Caco-2 (cell line): ENCODE data around the gene ZMYM4. TPM values are rescaled to one million over a fixed set of nuclear protein-coding genes. Genes with fewer than 3 reads are reported as not detected.
A peak's percentile ranks its signal among the peaks of the same experiment; 100 is the strongest.
"Not testable (repeated sequence)": the region's sequence is repeated elsewhere in the genome, so short reads cannot be mapped to it uniquely, and the experiment has no call there.

Experiments used
- BruUV-seq: library from RNA; stranded (reverse); fragments of 400-500 nt; replicated peaks from 2 replicates; lab custom pipeline; 2021; lab: Mats Ljungman, UMichigan
- CTCF ChIA-PET: fragments of 300-600 bp; sonication (Branson Sonifier 250); formaldehyde crosslinking; loops from one replicate; lab custom pipeline; 2022; ENCODE audit warnings: antibody characterized with exemption; lab: Charles Lee
- POLR2A ChIA-PET: fragments of 300-600 bp; sonication (Branson Sonifier 250); formaldehyde crosslinking; loops from one replicate; lab custom pipeline; 2022; ENCODE audit warnings: antibody characterized with exemption; lab: Charles Lee
- DNase-seq, 2 experiments: peaks; one replicate each; pipeline versions ENCODE4 v3.0.0 to v3.0.0-alpha.2; 2020 to 2022
- H3K27me3 ChIP-seq: replicated peaks from 2 replicates; pipeline ENCODE4 v1.6.0; 2011; ENCODE audit warnings: low read length; ENCODE audit not compliant: control insufficient read depth, insufficient read depth
- H3K36me3 ChIP-seq: 2 replicates; pipeline ENCODE4 v1.5.1; 2011; ENCODE audit warnings: low read length; ENCODE audit not compliant: control insufficient read depth, insufficient read depth
- H3K4me1 ChIP-seq: fragments of 250-450 bp; sonication (Bioruptor Pico); 2 replicates; pipeline ENCODE4 v1.5.1; 2020; ENCODE audit warnings: mild to moderate bottlenecking
- H3K4me3 ChIP-seq: 2 replicates; pipeline ENCODE4 v1.5.1; 2011; ENCODE audit warnings: low read depth, mild to moderate bottlenecking, control low read depth, low read length
- H3K9me3 ChIP-seq: fragments of 250-450 bp; sonication (Bioruptor Pico); 2 replicates; pipeline ENCODE4 v1.5.1; 2020; ENCODE audit warnings: mild to moderate bottlenecking, moderate library complexity
- H3K27ac Mint-ChIP-seq: one replicate; pipeline ENCODE4 v1.8.0; 2022; ENCODE audit warnings: mixed read lengths; ENCODE audit not compliant: unreplicated experiment
- H3K27me3 Mint-ChIP-seq: one replicate; pipeline ENCODE4 v1.8.0; 2022; ENCODE audit warnings: mixed read lengths; ENCODE audit not compliant: insufficient read depth, unreplicated experiment
- H3K36me3 Mint-ChIP-seq: one replicate; pipeline ENCODE4 v1.8.0; 2022; ENCODE audit warnings: mild to moderate bottlenecking, mixed read lengths; ENCODE audit not compliant: insufficient read depth, unreplicated experiment
- H3K4me1 Mint-ChIP-seq: one replicate; pipeline ENCODE4 v1.8.0; 2022; ENCODE audit warnings: low read depth, mixed read lengths; ENCODE audit not compliant: unreplicated experiment
- H3K4me3 Mint-ChIP-seq: one replicate; pipeline ENCODE4 v1.8.0; 2022; ENCODE audit warnings: mild to moderate bottlenecking, moderate library complexity, mixed read lengths; ENCODE audit not compliant: unreplicated experiment
- H3K9me3 Mint-ChIP-seq: one replicate; pipeline ENCODE4 v1.8.0; 2022; ENCODE audit warnings: mixed read lengths; ENCODE audit not compliant: unreplicated experiment
- intact Hi-C: fragments of 100-400 bp; cut with micrococcal nuclease; formaldehyde crosslinking; loops from one replicate; pipeline ENCODE4 v1.10.0; 2022; ENCODE audit not compliant: unreplicated experiment
- total RNA-seq: library from RNA; stranded (reverse); gene quantifications from 2 replicates; pipeline ENCODE4 v1.2.3, GENCODE V29; 2022
- TF ChIP-seq, protein P1 (sequence below), 2 experiments: fragments of 200-600 bp in 1 of 2; IDR thresholded peaks; 1 replicate in 1 of 2; 2 replicates in 1 of 2; pipeline versions ENCODE4 v1.5.1 to v1.8.0; 2011 to 2022; ENCODE audit warnings: antibody characterized with exemption in 1 of 2, control low read depth in 1 of 2, inconsistent platforms in 1 of 2, low read depth in 1 of 2, low read length in 1 of 2, mild to moderate bottlenecking in 1 of 2, moderate library complexity in 1 of 2; ENCODE audit not compliant: insufficient read depth in 1 of 2, severe bottlenecking in 1 of 2, unreplicated experiment in 1 of 2

ZMYM4 gene
- total RNA-seq, 1 experiment from 2014 or later: 26.5 TPM

DNA sequence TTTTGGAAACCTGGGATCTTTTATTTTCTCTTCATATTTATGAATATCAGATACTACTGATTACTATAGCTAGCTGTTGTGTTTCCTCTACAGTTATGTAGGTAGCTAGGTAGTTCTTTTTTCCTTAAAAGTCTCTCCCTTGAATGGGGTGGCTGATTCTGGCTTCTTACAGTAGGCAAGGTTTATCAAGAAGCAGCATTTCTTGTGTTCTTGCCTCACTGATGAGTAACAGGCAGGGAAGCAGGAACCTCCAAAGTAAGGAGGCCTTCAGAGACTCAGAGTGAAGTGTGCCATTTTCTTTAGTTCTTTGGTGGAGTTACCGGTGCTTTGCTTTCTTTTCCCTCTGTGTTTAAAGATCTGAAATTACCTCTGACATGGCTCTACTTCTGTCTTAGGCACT, 56.0 kb downstream of the ZMYM4 start:
- Mint-ChIP-seq H3K36me3 (peaks cover 9% of the 10 kb centered on the region), H3K27ac (no peak overlapping the region), H3K4me1 (no peaks in the 10 kb centered on the region), H3K9me3 (no peaks in the 10 kb centered on the region), H3K4me3 (no peak overlapping the region), H3K27me3 (no peaks in the 10 kb centered on the region)
- Histone ChIP-seq H3K9me3 (no peaks in the 10 kb centered on the region), H3K4me3 (no peak overlapping the region), H3K36me3 (no peaks in the 10 kb centered on the region), H3K4me1 (no peaks in the 10 kb centered on the region), H3K27me3 (no peaks in the 10 kb centered on the region)
- DNase-seq: no peak
- no TSS peak for BruUV-seq
- ChIA-PET CTCF (no interaction called here), POLR2A (no interaction called here)
- TF ChIP-seq, protein P1, sequence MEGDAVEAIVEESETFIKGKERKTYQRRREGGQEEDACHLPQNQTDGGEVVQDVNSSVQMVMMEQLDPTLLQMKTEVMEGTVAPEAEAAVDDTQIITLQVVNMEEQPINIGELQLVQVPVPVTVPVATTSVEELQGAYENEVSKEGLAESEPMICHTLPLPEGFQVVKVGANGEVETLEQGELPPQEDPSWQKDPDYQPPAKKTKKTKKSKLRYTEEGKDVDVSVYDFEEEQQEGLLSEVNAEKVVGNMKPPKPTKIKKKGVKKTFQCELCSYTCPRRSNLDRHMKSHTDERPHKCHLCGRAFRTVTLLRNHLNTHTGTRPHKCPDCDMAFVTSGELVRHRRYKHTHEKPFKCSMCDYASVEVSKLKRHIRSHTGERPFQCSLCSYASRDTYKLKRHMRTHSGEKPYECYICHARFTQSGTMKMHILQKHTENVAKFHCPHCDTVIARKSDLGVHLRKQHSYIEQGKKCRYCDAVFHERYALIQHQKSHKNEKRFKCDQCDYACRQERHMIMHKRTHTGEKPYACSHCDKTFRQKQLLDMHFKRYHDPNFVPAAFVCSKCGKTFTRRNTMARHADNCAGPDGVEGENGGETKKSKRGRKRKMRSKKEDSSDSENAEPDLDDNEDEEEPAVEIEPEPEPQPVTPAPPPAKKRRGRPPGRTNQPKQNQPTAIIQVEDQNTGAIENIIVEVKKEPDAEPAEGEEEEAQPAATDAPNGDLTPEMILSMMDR (IDR thresholded peaks at IDR 0.05; ENCODE audit: insufficient read depth in 1 of 2, low read depth in 1 of 2, low read length in 1 of 2, severe bottlenecking in 1 of 2, unreplicated experiment in 1 of 2): no peak
- intact Hi-C loops: no loop called here

DNA sequence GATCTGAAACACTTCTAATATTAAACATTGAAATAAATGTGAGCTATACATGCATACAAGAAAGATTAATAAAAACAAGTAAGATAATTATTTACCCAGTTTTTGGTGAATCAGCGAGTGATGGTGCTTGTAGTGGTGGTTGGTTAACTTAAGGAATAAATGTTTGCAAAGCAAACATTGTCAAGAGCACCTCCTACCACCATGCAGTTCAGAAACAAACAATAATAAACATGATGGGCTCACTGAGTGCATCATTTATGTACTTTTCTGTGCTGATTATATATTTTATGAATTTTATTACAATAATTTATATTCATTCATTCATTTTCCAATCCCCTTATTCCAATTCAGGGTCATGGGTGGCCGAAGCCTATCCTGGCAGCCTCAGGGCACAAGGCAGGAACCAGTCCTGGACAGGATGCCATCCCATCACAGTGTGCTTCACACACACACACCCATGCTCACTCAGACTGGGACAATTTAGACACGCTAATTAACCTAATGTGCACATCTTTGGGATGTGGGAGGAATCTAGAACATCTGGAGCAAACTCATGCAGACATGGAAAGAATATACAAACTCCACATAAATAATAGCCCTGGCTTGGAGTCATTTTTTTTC, 57.8 kb downstream of the ZMYM4 start:
- Histone ChIP-seq H3K36me3 (no peaks in the 10 kb centered on the region), H3K4me1 (no peaks in the 10 kb centered on the region), H3K4me3 (no peak overlapping the region), H3K9me3 (no peaks in the 10 kb centered on the region), H3K27me3 (no peaks in the 10 kb centered on the region)
- TSS peak; percentile 9 for BruUV-seq
- Mint-ChIP-seq H3K27ac (no peak overlapping the region), H3K4me3 (no peak overlapping the region), H3K4me1 (no peaks in the 10 kb centered on the region), H3K27me3 (no peaks in the 10 kb centered on the region), H3K9me3 (no peaks in the 10 kb centered on the region), H3K36me3 (peaks cover 9% of the 10 kb centered on the region)
- TF ChIP-seq, protein P1 (IDR thresholded peaks at IDR 0.05; ENCODE audit: insufficient read depth in 1 of 2, low read depth in 1 of 2, low read length in 1 of 2, severe bottlenecking in 1 of 2, unreplicated experiment in 1 of 2): no peak
- CTCF ChIA-PET: no interaction called here
- DNase-seq: no peak
- intact Hi-C loops: no loop called here
- POLR2A ChIA-PET: no interaction called here

DNA sequence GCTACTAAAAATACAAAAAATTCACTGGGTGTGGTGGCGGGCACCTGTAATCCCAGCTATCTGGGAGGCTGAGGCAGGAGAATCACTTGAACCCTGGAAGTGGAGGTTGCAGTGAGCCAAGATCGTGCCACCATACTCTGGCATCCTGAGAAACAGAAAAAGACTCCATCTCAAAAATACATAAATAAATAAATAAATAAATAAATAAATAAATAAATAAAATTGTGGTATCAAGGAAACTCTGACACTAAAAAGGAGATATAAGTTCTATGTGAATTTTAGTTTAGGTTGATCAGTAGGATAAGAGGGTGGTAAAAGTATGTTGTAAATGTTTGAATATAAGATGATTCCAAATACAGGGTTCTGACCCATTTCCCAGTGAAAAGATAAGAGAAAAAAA, 63.1 kb downstream of the ZMYM4 start:
- H3K27ac Mint-ChIP-seq, H3K4me1 ChIP-seq, CTCF ChIA-PET, H3K9me3 Mint-ChIP-seq, H3K4me3 Mint-ChIP-seq, H3K27me3 Mint-ChIP-seq, H3K9me3 ChIP-seq, DNase-seq, H3K4me3 ChIP-seq, H3K36me3 ChIP-seq, H3K27me3 ChIP-seq, H3K36me3 Mint-ChIP-seq, BruUV-seq, H3K4me1 Mint-ChIP-seq, intact Hi-C loops: not testable (repeated sequence)
- POLR2A ChIA-PET: interaction anchor here (0.6 kb wide), 1 partner anchor 138 kb away, joined by 4 read pairs; the partner anchor contains the start of gene SFPQ
